ENCODE measurements around the gene CNBP. TPM values are rescaled to one million over a fixed set of nuclear protein-coding genes. Genes with fewer than 3 reads are reported as not detected.
"Not testable (repeated sequence)": the region's sequence is repeated elsewhere in the genome, so short reads cannot be mapped to it uniquely, and the experiment has no call there.

The CNBP gene
- total RNA-seq, 2 donors from 2014 or later: 339 to 523 TPM

GRCh38 chr3:129144786-129145185, 38.9 kb downstream of the CNBP start:
- intact Hi-C loops (cut with DNase I): no loop called here
- no peak for TF ChIP-seq POLR2A (IDR thresholded peaks at IDR 0.05)
- no peak for TF ChIP-seq CTCF (IDR thresholded peaks at IDR 0.05)
- TF ChIP-seq POLR2AphosphoS5 (IDR thresholded peaks at IDR 0.05): no peak
- Histone ChIP-seq H3K27ac (no peak overlapping the region), H3K9me3 (no peaks in the 10 kb centered on the region), H3K27me3 (replicated peaks; ENCODE audit: insufficient read depth) (no peaks in the 10 kb centered on the region), H3K4me1 (replicated peaks) (no peaks in the 10 kb centered on the region), H3K4me3 (no peak overlapping the region), H3K36me3 (no peaks in the 10 kb centered on the region)
- DNase-seq (ENCODE audit: low spot score): no peak

GRCh38 chr3:129141011-129141410, 42.7 kb downstream of the CNBP start:
- intact Hi-C loops (cut with DNase I): not testable (repeated sequence)
- WGBS: 94% methylated on average over 5 of the region's 5 CpGs

GRCh38 chr3:129139911-129140310, 43.8 kb downstream of the CNBP start:
- TF ChIP-seq POLR2AphosphoS5 (IDR thresholded peaks at IDR 0.05) (no peak), CTCF (IDR thresholded peaks at IDR 0.05) (no peak), POLR2A (IDR thresholded peaks at IDR 0.05) (no peak)
- Histone ChIP-seq H3K4me3 (no peak overlapping the region), H3K27ac (no peak overlapping the region), H3K4me1 (replicated peaks) (no peaks in the 10 kb centered on the region), H3K36me3 (no peaks in the 10 kb centered on the region), H3K9me3 (no peaks in the 10 kb centered on the region), H3K27me3 (replicated peaks; ENCODE audit: insufficient read depth) (no peaks in the 10 kb centered on the region)
- intact Hi-C loops (cut with DNase I): no loop called here
- WGBS: 95% methylated on average over 1 of the region's 1 CpG
- DNase-seq (ENCODE audit: low spot score): no peak

More at GRCh38 chr3:129141011-129141410, 42.7 kb downstream of the CNBP start:
- H3K4me1 ChIP-seq (replicated peaks); DNase-seq (ENCODE audit: low spot score); H3K27me3 ChIP-seq (replicated peaks; ENCODE audit: insufficient read depth); H3K27ac ChIP-seq; H3K9me3 ChIP-seq; H3K36me3 ChIP-seq; H3K4me3 ChIP-seq: not testable (repeated sequence)

GRCh38 chr3:129136275-129136674, 47.4 kb downstream of the CNBP start:
- H3K27ac ChIP-seq; DNase-seq (ENCODE audit: low spot score); H3K9me3 ChIP-seq; H3K4me3 ChIP-seq; H3K27me3 ChIP-seq (replicated peaks; ENCODE audit: insufficient read depth); H3K4me1 ChIP-seq (replicated peaks); intact Hi-C loops (cut with DNase I): not testable (repeated sequence)
- peaks cover 0 to 11% of the 10 kb centered on the region in 2 donors for H3K36me3 ChIP-seq
- WGBS: 98% methylated on average over 10 of the region's 10 CpGs

GRCh38 chr3:129132097-129132866, 51.4 kb downstream of the CNBP start:
- peaks cover 9% of the 10 kb centered on the region for H3K4me1 ChIP-seq (replicated peaks)
- H3K9me3 ChIP-seq: no peaks in the 10 kb centered on the region
- H3K4me3 ChIP-seq: no peak overlapping the region
- WGBS: 85% methylated on average over 5 of the region's 5 CpGs
- DNase-seq (ENCODE audit: low spot score): no peak
- H3K36me3 ChIP-seq: peaks cover 6 to 11% of the 10 kb centered on the region in 2 donors
- no peaks in the 10 kb centered on the region for H3K27me3 ChIP-seq (replicated peaks; ENCODE audit: insufficient read depth)
- intact Hi-C loops (cut with DNase I): no loop called here
- TF ChIP-seq POLR2A (IDR thresholded peaks at IDR 0.05) (no peak), CTCF (IDR thresholded peaks at IDR 0.05) (no peak), POLR2AphosphoS5 (IDR thresholded peaks at IDR 0.05) (no peak)
- no peak overlapping the region for H3K27ac ChIP-seq

- H3K9me3 ChIP-seq: no peaks in the 10 kb centered on the region
- intact Hi-C loops (cut with DNase I): no loop called here
- no peaks in the 10 kb centered on the region for H3K27me3 ChIP-seq (replicated peaks; ENCODE audit: insufficient read depth)
- H3K4me3 ChIP-seq: no peak overlapping the region
- no peak overlapping the region for H3K27ac ChIP-seq
- peaks cover 9% of the 10 kb centered on the region for H3K4me1 ChIP-seq (replicated peaks)
- TF ChIP-seq POLR2A (IDR thresholded peaks at IDR 0.05) (no peak), POLR2AphosphoS5 (IDR thresholded peaks at IDR 0.05) (no peak), CTCF (IDR thresholded peaks at IDR 0.05) (no peak)
- no peak for DNase-seq (ENCODE audit: low spot score)
- WGBS: 82% methylated on average over 2 of the region's 2 CpGs
- peaks cover 6 to 11% of the 10 kb centered on the region in 2 donors for H3K36me3 ChIP-seq
These were observed 52.1 kb downstream of the CNBP start for GRCh38 chr3:129131465-129132088.

Data from prostate gland (tissue), 2 donors.